Measurements from ENCODE around the gene EFS.

DNA sequence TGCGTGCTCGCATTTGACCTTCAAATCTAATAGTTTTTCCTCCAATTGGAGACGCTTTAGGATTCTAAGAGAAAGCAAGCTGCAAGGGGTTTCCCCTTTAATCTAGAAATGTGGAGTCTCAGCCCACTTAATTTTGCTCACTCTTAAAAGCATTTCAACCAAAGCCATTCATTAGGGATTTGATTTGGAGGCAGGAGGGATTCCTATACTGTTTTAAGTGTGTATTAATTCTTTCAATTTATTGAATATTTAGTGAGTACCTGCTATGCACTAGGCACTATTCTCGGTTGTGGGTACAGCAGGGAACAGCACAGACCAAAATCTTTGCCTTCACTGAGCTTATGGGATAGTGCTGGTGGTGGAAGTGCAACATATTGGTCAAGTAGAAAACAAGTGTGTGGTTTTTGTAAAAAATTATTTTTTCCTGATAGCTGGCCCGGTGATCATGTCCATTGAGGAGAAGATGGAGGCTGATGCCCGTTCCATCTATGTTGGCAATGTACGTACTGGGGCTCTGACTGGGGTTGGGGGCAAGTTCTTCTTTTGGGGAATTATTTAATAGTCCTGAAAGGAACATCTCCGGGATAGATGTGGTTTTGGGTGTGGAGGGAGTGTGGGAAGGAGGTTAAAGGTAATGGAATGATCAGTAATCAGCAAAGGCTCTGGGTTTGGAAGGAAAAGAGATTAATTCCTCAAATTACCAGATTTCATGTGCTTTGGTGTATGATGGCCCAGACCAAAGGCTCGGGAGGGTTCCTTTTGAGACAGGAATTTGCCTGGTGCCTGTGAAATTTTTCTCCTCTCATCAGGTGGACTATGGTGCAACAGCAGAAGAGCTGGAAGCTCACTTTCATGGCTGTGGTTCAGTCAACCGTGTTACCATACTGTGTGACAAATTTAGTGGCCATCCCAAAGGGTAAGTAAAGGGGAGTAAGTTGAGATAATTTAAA lies 42.1 kb downstream of the EFS start:
- no peak for TF ChIP-seq POLR2A (IDR thresholded peaks at IDR 0.05; ENCODE audit: extremely low read depth, insufficient read length)
- TF ChIP-seq, protein P1, sequence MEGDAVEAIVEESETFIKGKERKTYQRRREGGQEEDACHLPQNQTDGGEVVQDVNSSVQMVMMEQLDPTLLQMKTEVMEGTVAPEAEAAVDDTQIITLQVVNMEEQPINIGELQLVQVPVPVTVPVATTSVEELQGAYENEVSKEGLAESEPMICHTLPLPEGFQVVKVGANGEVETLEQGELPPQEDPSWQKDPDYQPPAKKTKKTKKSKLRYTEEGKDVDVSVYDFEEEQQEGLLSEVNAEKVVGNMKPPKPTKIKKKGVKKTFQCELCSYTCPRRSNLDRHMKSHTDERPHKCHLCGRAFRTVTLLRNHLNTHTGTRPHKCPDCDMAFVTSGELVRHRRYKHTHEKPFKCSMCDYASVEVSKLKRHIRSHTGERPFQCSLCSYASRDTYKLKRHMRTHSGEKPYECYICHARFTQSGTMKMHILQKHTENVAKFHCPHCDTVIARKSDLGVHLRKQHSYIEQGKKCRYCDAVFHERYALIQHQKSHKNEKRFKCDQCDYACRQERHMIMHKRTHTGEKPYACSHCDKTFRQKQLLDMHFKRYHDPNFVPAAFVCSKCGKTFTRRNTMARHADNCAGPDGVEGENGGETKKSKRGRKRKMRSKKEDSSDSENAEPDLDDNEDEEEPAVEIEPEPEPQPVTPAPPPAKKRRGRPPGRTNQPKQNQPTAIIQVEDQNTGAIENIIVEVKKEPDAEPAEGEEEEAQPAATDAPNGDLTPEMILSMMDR (IDR thresholded peaks at IDR 0.05; ENCODE audit: low read depth, low read length), result no peak
- no peak for TF ChIP-seq MYC (IDR thresholded peaks at IDR 0.05; ENCODE audit: low read depth, low read length)
- TF ChIP-seq MAX (IDR thresholded peaks at IDR 0.05; ENCODE audit: low read depth, low read length), result no peak
